Measurements from ENCODE around the gene METTL27. TPM values are rescaled to one million over a fixed set of nuclear protein-coding genes. Genes with fewer than 3 reads are reported as not detected.
A peak's percentile ranks its signal among the peaks of the same experiment; 100 is the strongest.
"Not testable (repeated sequence)": the region's sequence is repeated elsewhere in the genome, so short reads cannot be mapped to it uniquely, and the experiment has no call there.

The METTL27 gene
- polyA plus RNA-seq, 6 donors from 2014 or later, result 0.61 to 3.9 (median 1.6) TPM; not detected in 2

DNA sequence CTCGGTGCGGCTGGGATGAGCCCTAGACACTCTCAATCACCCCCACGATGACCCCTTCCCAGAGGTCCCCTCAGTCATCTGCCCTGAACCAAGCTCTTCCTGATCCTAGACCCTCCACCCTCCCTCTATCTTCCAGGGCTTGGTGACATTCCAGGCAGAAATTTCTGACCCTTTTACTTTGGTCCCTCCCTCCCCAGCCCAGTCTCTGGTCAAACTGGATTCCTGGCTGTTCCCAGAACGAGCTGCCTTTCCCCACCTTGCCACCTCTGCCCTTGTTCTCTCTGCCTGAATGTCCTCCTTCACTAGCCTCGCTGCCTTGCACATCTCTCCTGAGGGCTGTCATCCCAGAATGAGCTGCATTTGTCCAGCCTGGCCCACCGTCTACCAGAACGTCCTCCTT, 12.8 kb downstream of the METTL27 start:
- ATAC-seq (ENCODE audit: low read depth in 2 of 2) (no peak), DNase-seq (no peak)
- Mint-ChIP-seq H3K27ac (peak overlapping the region in 1 of 6 donors; percentile 84), H3K9me3 (no peaks in the 10 kb centered on the region), H3K27me3 (no peaks in the 10 kb centered on the region), H3K36me3 (no peaks in the 10 kb centered on the region), H3K4me1 (peaks cover 31 to 39% (median 39%) of the 10 kb centered on the region in 3 donors), H3K4me3 (peak overlapping the region in 2 of 8 donors; percentile 23 to 49)

GRCh38 chr7:73828972-73829371, 13.3 kb downstream of the METTL27 start:
- ATAC-seq (ENCODE audit: low read depth in 2 of 2), result no peak
- Mint-ChIP-seq H3K4me3 (peak overlapping the region in 1 of 8 donors; percentile 63), H3K4me1 (peaks cover 31 to 39% (median 39%) of the 10 kb centered on the region in 3 donors), H3K36me3 (no peaks in the 10 kb centered on the region), H3K27me3 (no peaks in the 10 kb centered on the region), H3K27ac (peak overlapping the region in 3 of 6 donors; percentile 65 to 91 (median 78)), H3K9me3 (no peaks in the 10 kb centered on the region)
- no peak for DNase-seq

DNA sequence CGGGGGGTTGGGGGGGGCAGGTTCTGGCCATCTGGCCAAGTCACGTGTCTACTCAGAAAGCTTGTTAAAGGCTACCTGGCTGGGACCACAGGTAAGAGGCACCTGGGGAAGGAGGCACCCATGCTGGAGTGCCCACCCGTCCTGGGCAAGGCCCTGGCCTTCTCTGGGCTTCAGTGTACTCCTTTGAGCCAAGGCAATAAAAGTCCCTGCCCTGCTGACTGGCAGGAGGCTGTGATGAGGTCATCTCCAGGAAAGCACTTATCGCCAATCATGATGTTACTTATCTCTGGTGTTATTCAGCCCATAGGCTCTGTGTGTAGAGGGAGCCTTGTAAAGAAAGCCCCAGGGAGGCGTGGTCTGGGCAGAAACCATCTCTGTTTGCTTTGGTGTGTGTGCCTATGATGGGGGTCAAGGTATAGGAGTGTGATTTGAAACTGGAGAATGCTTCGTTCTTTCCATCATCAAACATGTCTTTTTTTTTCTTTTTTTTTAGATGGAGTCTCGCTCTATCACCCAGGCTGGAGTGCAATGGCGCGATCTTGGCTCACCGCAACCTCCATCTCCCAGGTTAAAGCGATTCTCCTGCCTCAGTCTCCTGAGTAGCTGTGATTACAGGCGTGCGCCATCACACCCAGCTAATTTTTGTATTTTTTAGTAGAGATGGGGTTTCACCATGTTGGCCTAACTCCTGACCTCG, 14.1 kb downstream of the METTL27 start:
- peaks cover 31 to 39% (median 39%) of the 10 kb centered on the region in 3 donors for H3K4me1 Mint-ChIP-seq
- H3K27ac Mint-ChIP-seq, result peak overlapping the region in 1 of 6 donors; percentile 65
- H3K9me3 Mint-ChIP-seq, result no peaks in the 10 kb centered on the region
- no peaks in the 10 kb centered on the region for H3K36me3 Mint-ChIP-seq
- DNase-seq, result no peak
- H3K27me3 Mint-ChIP-seq, result peaks cover 0 to 4% (median 1%) of the 10 kb centered on the region in 3 donors
- peak; percentile 63 to 69 for ATAC-seq (ENCODE audit: low read depth in 2 of 2)
- peak overlapping the region in 6 of 8 donors; percentile 24 to 63 (median 50) for H3K4me3 Mint-ChIP-seq

DNA sequence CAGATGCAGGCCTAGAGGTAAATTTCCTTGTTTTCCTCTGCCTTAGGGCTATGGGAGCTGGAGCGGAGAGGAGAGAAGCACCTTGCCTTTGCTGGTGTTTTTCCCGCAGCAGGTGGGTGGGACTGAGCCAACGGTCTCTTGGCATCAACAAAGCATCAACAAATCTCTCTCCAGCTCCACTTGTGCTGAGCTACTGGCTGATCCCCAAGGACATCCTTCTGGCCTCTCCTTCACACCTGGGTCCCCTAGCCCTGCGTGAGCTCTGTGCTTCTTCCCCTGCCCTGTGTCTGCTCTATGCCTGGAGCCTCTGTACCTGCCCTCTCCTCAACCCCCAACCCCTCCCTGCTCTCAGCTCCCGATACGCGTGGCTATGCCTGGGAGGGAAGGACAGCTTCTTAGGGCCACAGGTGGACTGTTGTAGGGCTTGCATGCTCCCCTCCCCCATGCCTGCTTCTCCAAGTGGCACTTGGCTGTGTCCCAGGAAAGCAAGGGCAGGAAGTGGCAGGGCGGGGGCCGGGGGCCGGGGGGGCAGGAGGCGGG, 14.7 kb downstream of the METTL27 start:
- no peaks in the 10 kb centered on the region for H3K9me3 Mint-ChIP-seq
- peaks cover 31 to 39% (median 39%) of the 10 kb centered on the region in 3 donors for H3K4me1 Mint-ChIP-seq
- peak overlapping the region in 2 of 6 donors; percentile 75 to 92 for H3K27ac Mint-ChIP-seq
- peaks cover 0 to 10% (median 6%) of the 10 kb centered on the region in 3 donors for H3K27me3 Mint-ChIP-seq
- ATAC-seq (ENCODE audit: low read depth in 2 of 2), result no peak
- H3K36me3 Mint-ChIP-seq, result no peaks in the 10 kb centered on the region
- no peak for DNase-seq
- H3K4me3 Mint-ChIP-seq, result peak overlapping the region in 7 of 8 donors; percentile 49 to 76 (median 66)

DNA sequence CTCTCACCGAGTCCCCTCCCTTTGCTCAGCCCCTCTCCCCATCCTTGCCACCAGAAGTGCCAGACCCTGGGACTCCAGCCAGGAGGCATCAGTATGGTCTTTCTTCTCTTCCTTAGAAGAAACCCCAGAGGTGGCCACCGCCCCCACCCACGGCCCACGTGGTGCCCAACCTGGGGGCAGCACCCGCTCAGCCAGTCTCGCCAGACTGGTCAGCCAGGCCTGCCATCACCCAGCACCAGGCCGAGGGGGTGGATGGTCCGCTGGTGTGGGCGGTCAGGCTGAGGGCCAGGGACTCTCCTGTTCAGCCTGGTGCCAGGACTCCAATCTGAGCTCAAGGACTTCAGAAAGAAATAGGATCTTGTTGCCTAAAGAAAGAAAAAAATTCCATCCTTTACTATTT, 17.3 kb downstream of the METTL27 start:
- DNase-seq, result no peak
- H3K27ac Mint-ChIP-seq, result peak overlapping the region in 1 of 6 donors; percentile 89
- peaks cover 0 to 18% (median 6%) of the 10 kb centered on the region in 3 donors for H3K27me3 Mint-ChIP-seq
- H3K9me3 Mint-ChIP-seq, result no peaks in the 10 kb centered on the region
- peaks cover 31 to 39% (median 39%) of the 10 kb centered on the region in 3 donors for H3K4me1 Mint-ChIP-seq
- H3K36me3 Mint-ChIP-seq, result no peaks in the 10 kb centered on the region
- no peak overlapping the region for H3K4me3 Mint-ChIP-seq
- ATAC-seq (ENCODE audit: low read depth in 2 of 2), result no peak

DNA sequence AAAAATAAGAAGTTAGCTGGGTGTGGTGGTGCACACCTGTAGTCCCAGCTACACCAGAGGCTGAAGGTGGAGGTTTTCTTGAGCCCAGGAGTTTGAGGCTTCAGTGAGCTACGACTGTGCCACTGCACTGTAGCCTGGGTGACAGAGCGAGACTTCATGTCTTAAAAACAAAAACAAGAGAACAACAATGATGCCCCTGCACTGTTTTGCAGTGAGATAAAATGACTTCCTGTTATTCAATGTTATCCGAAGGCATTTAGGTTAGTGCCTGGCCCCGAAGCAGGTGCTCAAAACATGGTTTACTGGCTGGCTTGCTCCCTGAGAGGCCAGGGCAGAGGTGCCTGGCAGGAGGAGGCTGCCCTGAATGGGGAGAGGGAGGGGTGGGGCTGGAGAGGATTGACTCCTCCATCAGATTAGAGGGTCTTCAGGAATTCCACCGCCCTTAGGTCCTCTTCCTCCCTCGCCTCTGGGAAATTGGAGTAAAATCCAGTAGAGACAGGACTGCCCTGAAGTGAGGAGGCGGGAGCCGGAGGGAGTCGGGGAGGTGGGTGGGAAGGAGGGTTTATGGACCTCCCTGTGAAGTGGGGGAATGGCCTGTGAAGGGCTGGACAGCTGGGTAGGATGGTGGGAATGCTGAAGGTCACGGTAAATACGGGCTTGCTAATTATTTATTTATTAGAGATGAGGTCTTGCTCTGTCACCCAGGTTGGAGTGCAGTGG, 18.3 kb downstream of the METTL27 start:
- no peaks in the 10 kb centered on the region for H3K36me3 Mint-ChIP-seq
- peak overlapping the region in 1 of 8 donors; percentile 20 for H3K4me3 Mint-ChIP-seq
- no peaks in the 10 kb centered on the region for H3K9me3 Mint-ChIP-seq
- H3K27me3 Mint-ChIP-seq, result peaks cover 0 to 18% (median 6%) of the 10 kb centered on the region in 3 donors
- H3K4me1 Mint-ChIP-seq, result peaks cover 28 to 33% (median 32%) of the 10 kb centered on the region in 3 donors
- H3K27ac Mint-ChIP-seq, result no peak overlapping the region
- ATAC-seq (ENCODE audit: low read depth in 2 of 2) (no peak), DNase-seq (no peak)

- Mint-ChIP-seq H3K4me1 (peaks cover 22 to 25% (median 24%) of the 10 kb centered on the region in 3 donors), H3K4me3 (peak overlapping the region in 1 of 8 donors; percentile 21), H3K27me3 (peaks cover 0 to 18% (median 11%) of the 10 kb centered on the region in 3 donors), H3K27ac (peak overlapping the region in 1 of 6 donors; percentile 8), H3K9me3 (no peaks in the 10 kb centered on the region), H3K36me3 (peaks cover 0 to 1% of the 10 kb centered on the region in 2 donors)
- ATAC-seq (ENCODE audit: low read depth in 2 of 2) (no peak), DNase-seq (no peak)
Observed at GRCh38 chr7:73823257-73823656, 19.1 kb downstream of the METTL27 start.

GRCh38 chr7:73822319-73823173, 19.8 kb downstream of the METTL27 start:
- H3K36me3 Mint-ChIP-seq, result peaks cover 0 to 6% of the 10 kb centered on the region in 2 donors
- ATAC-seq (ENCODE audit: low read depth in 2 of 2) (no peak), DNase-seq (no peak)
- no peak overlapping the region for H3K4me3 Mint-ChIP-seq
- peak overlapping the region in 1 of 6 donors; percentile 8 for H3K27ac Mint-ChIP-seq
- peaks cover 0 to 18% (median 15%) of the 10 kb centered on the region in 3 donors for H3K27me3 Mint-ChIP-seq
- H3K4me1 Mint-ChIP-seq, result peaks cover 16 to 18% (median 18%) of the 10 kb centered on the region in 3 donors
- H3K9me3 Mint-ChIP-seq, result no peaks in the 10 kb centered on the region

DNA sequence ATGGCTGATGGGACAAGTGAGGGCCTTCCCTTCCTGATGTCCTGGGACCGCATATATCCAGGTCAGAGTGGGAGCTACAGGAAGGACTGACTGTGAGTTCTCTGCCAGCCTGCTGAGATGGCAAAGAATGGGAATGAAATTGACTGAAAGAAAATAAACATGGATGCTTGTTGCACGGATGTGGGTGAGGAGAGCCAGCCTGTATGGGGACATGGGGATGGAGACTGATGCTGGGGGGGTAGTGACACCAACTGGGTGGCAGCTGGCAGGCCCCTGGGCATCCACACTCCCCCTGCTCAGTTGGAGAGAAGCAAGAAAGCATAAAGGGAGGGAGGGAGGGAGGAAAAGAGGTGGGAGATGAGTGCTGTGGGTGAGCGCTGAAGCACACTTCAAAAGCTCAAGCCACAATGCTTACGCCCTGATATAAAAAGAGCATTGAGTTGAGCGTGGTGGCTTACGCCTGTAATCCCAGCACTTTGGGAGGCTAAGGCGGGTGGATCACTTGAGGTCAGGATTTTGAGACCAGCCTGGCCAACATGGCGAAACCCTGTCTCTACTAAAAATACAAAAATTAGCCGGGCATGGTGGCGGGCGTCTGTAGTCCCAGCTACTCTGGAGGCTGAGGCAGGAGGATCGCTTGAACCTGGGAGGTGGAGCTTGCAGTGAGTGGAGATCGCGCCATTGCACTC, 20.6 kb downstream of the METTL27 start:
- Mint-ChIP-seq H3K27ac (peak overlapping the region in 2 of 6 donors; percentile 5 to 35), H3K27me3 (peaks cover 0 to 20% (median 18%) of the 10 kb centered on the region in 3 donors)
- H3K9me3 Mint-ChIP-seq; DNase-seq; H3K4me3 Mint-ChIP-seq; ATAC-seq (ENCODE audit: low read depth in 2 of 2); H3K4me1 Mint-ChIP-seq; H3K36me3 Mint-ChIP-seq: not testable (repeated sequence)

DNA sequence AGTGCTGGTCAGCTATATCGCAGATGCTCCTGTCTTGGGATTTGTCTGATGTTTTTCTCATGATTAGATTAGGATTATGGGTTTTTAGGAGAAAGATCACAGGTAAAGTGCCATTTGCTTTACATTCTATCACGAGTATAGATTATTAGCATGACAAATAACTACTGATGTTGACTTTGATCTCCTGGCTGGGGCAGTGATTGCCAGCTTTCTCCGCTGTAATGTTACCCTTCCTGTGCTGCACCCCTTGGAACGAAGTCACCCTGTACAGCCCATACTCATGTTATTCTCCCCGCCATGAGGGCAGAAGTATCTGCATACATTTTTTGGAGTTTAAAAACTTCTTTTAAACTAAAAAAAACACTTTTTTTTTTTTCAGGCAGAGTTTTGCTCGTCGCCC, 22.3 kb downstream of the METTL27 start:
- Mint-ChIP-seq H3K4me1 (no peaks in the 10 kb centered on the region), H3K27me3 (peaks cover 0 to 26% (median 18%) of the 10 kb centered on the region in 3 donors), H3K9me3 (no peaks in the 10 kb centered on the region), H3K27ac (peak overlapping the region in 1 of 6 donors; percentile 31), H3K4me3 (no peak overlapping the region), H3K36me3 (peaks cover 0 to 6% of the 10 kb centered on the region in 2 donors)
- ATAC-seq (ENCODE audit: low read depth in 2 of 2) (no peak), DNase-seq (no peak)

- DNase-seq, result no peak
- peaks cover 12 to 20% (median 17%) of the 10 kb centered on the region in 3 donors for H3K27me3 Mint-ChIP-seq
- no peaks in the 10 kb centered on the region for H3K4me1 Mint-ChIP-seq
- no peak overlapping the region for H3K27ac Mint-ChIP-seq
- peaks cover 0 to 20% (median 14%) of the 10 kb centered on the region in 7 donors for H3K9me3 Mint-ChIP-seq
- ATAC-seq (ENCODE audit: low read depth in 2 of 2), result no peak
- H3K36me3 Mint-ChIP-seq, result peaks cover 0 to 17% of the 10 kb centered on the region in 2 donors
- H3K4me3 Mint-ChIP-seq, result no peak overlapping the region
Observed at GRCh38 chr7:73817121-73817520, 25.2 kb downstream of the METTL27 start.

DNA sequence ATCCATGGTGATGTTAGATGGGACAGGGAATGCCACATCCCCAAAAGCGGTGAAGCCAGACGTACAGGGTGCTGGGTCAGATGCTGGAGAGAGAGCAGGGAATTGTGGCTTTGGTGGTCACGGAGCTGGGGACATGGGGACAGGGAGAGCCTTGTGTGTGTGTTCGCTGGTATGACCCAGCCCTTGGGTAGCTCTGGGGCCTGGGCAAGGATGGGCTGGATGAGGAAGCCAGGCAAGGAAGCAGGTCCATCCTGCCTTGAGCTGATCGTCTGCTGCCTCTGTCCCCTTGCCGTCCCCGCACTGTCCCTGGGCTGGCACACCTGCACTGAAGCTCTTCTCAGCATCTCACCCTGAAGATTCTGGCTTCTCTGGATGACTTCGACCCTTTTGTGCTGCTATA, 26.9 kb downstream of the METTL27 start:
- H3K9me3 Mint-ChIP-seq, result peaks cover 0 to 21% (median 14%) of the 10 kb centered on the region in 7 donors
- ATAC-seq (ENCODE audit: low read depth in 2 of 2), result no peak
- no peak overlapping the region for H3K4me3 Mint-ChIP-seq
- H3K27ac Mint-ChIP-seq, result no peak overlapping the region
- peaks cover 9 to 26% (median 12%) of the 10 kb centered on the region in 3 donors for H3K27me3 Mint-ChIP-seq
- no peak for DNase-seq
- peaks cover 0 to 17% of the 10 kb centered on the region in 2 donors for H3K36me3 Mint-ChIP-seq
- H3K4me1 Mint-ChIP-seq, result no peaks in the 10 kb centered on the region
